ENCODE results near the gene AGMO. TPM values are rescaled to one million over a fixed set of nuclear protein-coding genes. Genes with fewer than 3 reads are reported as not detected.

AGMO gene
- total and polyA plus RNA-seq, 4 donors, result 21.6 to 46.6 (median 31.6) TPM

DNA sequence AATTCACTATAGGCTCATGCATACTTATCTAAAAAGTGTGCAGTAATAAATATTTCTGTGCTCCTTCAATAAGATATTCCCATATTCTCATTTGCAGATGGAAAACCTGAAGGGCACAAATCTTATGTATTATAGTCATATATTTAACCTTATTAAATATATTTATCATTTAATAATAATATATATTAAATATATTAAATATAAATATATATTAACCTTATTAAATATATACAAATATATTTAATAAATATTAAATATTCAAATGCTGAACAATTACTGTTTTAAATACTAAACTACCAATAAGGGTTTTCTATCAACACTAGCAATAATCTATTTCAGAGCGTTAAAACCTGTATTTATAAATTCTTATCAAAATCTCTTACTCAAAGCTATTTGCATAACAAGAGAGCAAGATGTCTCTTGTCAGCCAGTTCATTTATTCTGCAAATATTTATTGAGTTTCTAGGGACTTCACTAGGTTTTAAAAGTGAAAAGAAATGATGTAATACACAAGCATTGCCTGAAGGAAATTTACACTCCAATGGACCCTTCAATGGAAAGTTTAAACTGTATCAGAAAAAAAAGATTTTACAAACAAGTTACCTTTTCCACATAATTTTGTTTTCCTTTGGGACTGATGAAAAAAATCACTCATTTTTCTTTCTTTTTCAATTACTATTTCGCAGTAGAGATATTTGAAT is 159.2 kb downstream of the AGMO start:
- Histone ChIP-seq H3K9ac (ENCODE audit: low read depth in 1 of 2, low read length in 2 of 2) (no peak overlapping the region), H3K27me3 (ENCODE audit: control insufficient read depth in 4 of 4, insufficient read depth in 4 of 4, low read length in 3 of 4) (no peaks in the 10 kb centered on the region), H3K4me3 (ENCODE audit: low read depth in 1 of 3, low read length in 3 of 3) (no peak overlapping the region), H3K36me3 (ENCODE audit: control insufficient read depth in 4 of 4, insufficient read depth in 3 of 4, low read depth in 1 of 4, low read length in 3 of 4) (no peaks in the 10 kb centered on the region), H3K27ac (ENCODE audit: low read depth in 1 of 2, low read length in 2 of 2) (no peak overlapping the region), H3K4me1 (ENCODE audit: control insufficient read depth in 4 of 4, insufficient read depth in 4 of 4, low read length in 3 of 4) (peaks cover 0 to 5% (median 2%) of the 10 kb centered on the region in 4 donors), H3K9me3 (ENCODE audit: control insufficient read depth in 4 of 4, low read length in 3 of 4) (no peaks in the 10 kb centered on the region)
- 84% methylated on average over 2 of the region's 2 CpGs for WGBS
- DNase-seq (ENCODE audit: low spot score), result no peak
- TF ChIP-seq NR2F2 (IDR thresholded peaks at IDR 0.05) (no peak), YY1 (IDR thresholded peaks at IDR 0.05) (no peak), FOXA1 (IDR thresholded peaks at IDR 0.05) (no peak), FOXA2 (IDR thresholded peaks at IDR 0.05) (no peak), RAD21 (IDR thresholded peaks at IDR 0.05) (no peak), GABPA (IDR thresholded peaks at IDR 0.05 in 1 of 2, conservative IDR thresholded peaks at IDR 0.05 in 1 of 2) (no peak), SP1 (IDR thresholded peaks at IDR 0.05) (no peak), JUND (IDR thresholded peaks at IDR 0.05) (no peak), RXRA (IDR thresholded peaks at IDR 0.05) (no peak), HNF4G (IDR thresholded peaks at IDR 0.05) (no peak), TAF1 (conservative IDR thresholded peaks at IDR 0.05) (no peak)
- TF ChIP-seq, protein P1, sequence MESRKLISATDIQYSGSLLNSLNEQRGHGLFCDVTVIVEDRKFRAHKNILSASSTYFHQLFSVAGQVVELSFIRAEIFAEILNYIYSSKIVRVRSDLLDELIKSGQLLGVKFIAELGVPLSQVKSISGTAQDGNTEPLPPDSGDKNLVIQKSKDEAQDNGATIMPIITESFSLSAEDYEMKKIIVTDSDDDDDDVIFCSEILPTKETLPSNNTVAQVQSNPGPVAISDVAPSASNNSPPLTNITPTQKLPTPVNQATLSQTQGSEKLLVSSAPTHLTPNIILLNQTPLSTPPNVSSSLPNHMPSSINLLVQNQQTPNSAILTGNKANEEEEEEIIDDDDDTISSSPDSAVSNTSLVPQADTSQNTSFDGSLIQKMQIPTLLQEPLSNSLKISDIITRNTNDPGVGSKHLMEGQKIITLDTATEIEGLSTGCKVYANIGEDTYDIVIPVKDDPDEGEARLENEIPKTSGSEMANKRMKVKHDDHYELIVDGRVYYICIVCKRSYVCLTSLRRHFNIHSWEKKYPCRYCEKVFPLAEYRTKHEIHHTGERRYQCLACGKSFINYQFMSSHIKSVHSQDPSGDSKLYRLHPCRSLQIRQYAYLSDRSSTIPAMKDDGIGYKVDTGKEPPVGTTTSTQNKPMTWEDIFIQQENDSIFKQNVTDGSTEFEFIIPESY (IDR thresholded peaks at IDR 0.05), result no peak
- TF ChIP-seq, protein P2, sequence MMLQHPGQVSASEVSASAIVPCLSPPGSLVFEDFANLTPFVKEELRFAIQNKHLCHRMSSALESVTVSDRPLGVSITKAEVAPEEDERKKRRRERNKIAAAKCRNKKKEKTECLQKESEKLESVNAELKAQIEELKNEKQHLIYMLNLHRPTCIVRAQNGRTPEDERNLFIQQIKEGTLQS (IDR thresholded peaks at IDR 0.05), result no peak
- TF ChIP-seq, protein P3, sequence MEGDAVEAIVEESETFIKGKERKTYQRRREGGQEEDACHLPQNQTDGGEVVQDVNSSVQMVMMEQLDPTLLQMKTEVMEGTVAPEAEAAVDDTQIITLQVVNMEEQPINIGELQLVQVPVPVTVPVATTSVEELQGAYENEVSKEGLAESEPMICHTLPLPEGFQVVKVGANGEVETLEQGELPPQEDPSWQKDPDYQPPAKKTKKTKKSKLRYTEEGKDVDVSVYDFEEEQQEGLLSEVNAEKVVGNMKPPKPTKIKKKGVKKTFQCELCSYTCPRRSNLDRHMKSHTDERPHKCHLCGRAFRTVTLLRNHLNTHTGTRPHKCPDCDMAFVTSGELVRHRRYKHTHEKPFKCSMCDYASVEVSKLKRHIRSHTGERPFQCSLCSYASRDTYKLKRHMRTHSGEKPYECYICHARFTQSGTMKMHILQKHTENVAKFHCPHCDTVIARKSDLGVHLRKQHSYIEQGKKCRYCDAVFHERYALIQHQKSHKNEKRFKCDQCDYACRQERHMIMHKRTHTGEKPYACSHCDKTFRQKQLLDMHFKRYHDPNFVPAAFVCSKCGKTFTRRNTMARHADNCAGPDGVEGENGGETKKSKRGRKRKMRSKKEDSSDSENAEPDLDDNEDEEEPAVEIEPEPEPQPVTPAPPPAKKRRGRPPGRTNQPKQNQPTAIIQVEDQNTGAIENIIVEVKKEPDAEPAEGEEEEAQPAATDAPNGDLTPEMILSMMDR (IDR thresholded peaks at IDR 0.05; ENCODE audit: low read depth, low read length, missing input control), result no peak
- TF ChIP-seq, protein P4, sequence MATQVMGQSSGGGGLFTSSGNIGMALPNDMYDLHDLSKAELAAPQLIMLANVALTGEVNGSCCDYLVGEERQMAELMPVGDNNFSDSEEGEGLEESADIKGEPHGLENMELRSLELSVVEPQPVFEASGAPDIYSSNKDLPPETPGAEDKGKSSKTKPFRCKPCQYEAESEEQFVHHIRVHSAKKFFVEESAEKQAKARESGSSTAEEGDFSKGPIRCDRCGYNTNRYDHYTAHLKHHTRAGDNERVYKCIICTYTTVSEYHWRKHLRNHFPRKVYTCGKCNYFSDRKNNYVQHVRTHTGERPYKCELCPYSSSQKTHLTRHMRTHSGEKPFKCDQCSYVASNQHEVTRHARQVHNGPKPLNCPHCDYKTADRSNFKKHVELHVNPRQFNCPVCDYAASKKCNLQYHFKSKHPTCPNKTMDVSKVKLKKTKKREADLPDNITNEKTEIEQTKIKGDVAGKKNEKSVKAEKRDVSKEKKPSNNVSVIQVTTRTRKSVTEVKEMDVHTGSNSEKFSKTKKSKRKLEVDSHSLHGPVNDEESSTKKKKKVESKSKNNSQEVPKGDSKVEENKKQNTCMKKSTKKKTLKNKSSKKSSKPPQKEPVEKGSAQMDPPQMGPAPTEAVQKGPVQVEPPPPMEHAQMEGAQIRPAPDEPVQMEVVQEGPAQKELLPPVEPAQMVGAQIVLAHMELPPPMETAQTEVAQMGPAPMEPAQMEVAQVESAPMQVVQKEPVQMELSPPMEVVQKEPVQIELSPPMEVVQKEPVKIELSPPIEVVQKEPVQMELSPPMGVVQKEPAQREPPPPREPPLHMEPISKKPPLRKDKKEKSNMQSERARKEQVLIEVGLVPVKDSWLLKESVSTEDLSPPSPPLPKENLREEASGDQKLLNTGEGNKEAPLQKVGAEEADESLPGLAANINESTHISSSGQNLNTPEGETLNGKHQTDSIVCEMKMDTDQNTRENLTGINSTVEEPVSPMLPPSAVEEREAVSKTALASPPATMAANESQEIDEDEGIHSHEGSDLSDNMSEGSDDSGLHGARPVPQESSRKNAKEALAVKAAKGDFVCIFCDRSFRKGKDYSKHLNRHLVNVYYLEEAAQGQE (IDR thresholded peaks at IDR 0.05), result no peak

DNA sequence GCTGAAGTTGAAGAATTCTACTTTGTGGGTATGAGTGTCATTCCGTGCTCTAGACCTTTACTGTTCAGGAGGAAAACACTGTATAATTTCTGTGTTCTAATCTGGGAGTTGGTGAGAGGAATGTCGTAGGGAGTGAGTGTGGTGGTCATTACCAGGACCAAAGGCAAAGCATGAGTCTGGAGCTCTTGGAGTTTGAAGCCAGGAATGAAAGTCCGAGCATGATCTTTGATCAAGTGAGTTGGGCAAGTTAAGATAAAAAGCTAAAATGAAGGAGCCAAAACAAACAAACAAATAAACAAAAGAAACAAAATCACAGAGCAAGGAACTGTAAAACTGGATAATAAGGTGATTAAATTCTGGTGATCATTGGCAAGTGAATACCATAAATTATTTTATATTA is 161.4 kb downstream of the AGMO start:
- Histone ChIP-seq H3K4me1 (ENCODE audit: control insufficient read depth in 4 of 4, insufficient read depth in 4 of 4, low read length in 3 of 4) (peaks cover 0 to 5% (median 2%) of the 10 kb centered on the region in 4 donors), H3K9ac (ENCODE audit: low read depth in 1 of 2, low read length in 2 of 2) (no peak overlapping the region), H3K36me3 (ENCODE audit: control insufficient read depth in 4 of 4, insufficient read depth in 3 of 4, low read depth in 1 of 4, low read length in 3 of 4) (no peaks in the 10 kb centered on the region), H3K27ac (ENCODE audit: low read depth in 1 of 2, low read length in 2 of 2) (no peak overlapping the region), H3K4me3 (ENCODE audit: low read depth in 1 of 3, low read length in 3 of 3) (no peak overlapping the region), H3K9me3 (ENCODE audit: control insufficient read depth in 4 of 4, low read length in 3 of 4) (peaks cover 0 to 6% (median 4%) of the 10 kb centered on the region in 4 donors), H3K27me3 (ENCODE audit: control insufficient read depth in 4 of 4, insufficient read depth in 4 of 4, low read length in 3 of 4) (no peaks in the 10 kb centered on the region)
- 49% methylated on average over 3 of the region's 3 CpGs for WGBS
- no peak for TF ChIP-seq YY1 (IDR thresholded peaks at IDR 0.05)
- TF ChIP-seq SP1 (IDR thresholded peaks at IDR 0.05), result peak; percentile 19
- no peak for TF ChIP-seq NR2F2 (IDR thresholded peaks at IDR 0.05)
- peak; percentile 90 to 91 for TF ChIP-seq HNF4A (conservative IDR thresholded peaks at IDR 0.05)
- peak; percentile 25 for TF ChIP-seq HNF4G (IDR thresholded peaks at IDR 0.05)
- peak in 1 of 2 donors; percentile 15 for TF ChIP-seq RAD21 (IDR thresholded peaks at IDR 0.05)
- no peak for DNase-seq (ENCODE audit: low spot score)

All from liver (tissue), 9 donors.